ENCODE measurements around the gene CCR1. TPM values are rescaled to one million over a fixed set of nuclear protein-coding genes. Genes with fewer than 3 reads are reported as not detected.

The CCR1 gene
- total RNA-seq, 3 donors from 2014 or later = 1.8 to 10.0 (median 8.7) TPM

GRCh38 chr3:46194868-46195553, 13.1 kb downstream of the CCR1 start:
- no peak for TF ChIP-seq CTCF (IDR thresholded peaks at IDR 0.05)
- Histone ChIP-seq H3K9me3 (peaks cover 2% of the 10 kb centered on the region), H3K4me1 (ENCODE audit: low read depth) (no peaks in the 10 kb centered on the region), H3K4me3 (no peak overlapping the region), H3K36me3 (ENCODE audit: low read depth) (no peaks in the 10 kb centered on the region)
- DNase-seq (no peak), ATAC-seq (no peak)
- intact Hi-C loops (cut with DNase I, micrococcal nuclease) = no loop called here

- Histone ChIP-seq H3K9me3 (peaks cover 2% of the 10 kb centered on the region), H3K36me3 (ENCODE audit: low read depth) (no peaks in the 10 kb centered on the region), H3K4me3 (no peak overlapping the region), H3K4me1 (ENCODE audit: low read depth) (no peaks in the 10 kb centered on the region)
- ATAC-seq = no peak
- DNase-seq = no peak
- TF ChIP-seq CTCF (IDR thresholded peaks at IDR 0.05) = no peak
- intact Hi-C loops (cut with DNase I, micrococcal nuclease) = no loop called here
Measured at GRCh38 chr3:46193436-46193835, 14.7 kb downstream of the CCR1 start.

- Histone ChIP-seq H3K4me3 (no peak overlapping the region), H3K9me3 (peaks cover 2% of the 10 kb centered on the region), H3K36me3 (ENCODE audit: low read depth) (no peaks in the 10 kb centered on the region), H3K4me1 (ENCODE audit: low read depth) (no peaks in the 10 kb centered on the region)
- TF ChIP-seq CTCF (IDR thresholded peaks at IDR 0.05) = no peak
- intact Hi-C loops (cut with DNase I, micrococcal nuclease) = no loop called here
- ATAC-seq (no peak), DNase-seq (no peak)
Measured at GRCh38 chr3:46192939-46193338, 15.2 kb downstream of the CCR1 start.

- no peaks in the 10 kb centered on the region for H3K36me3 ChIP-seq (ENCODE audit: low read depth)
- no peaks in the 10 kb centered on the region for H3K4me1 ChIP-seq (ENCODE audit: low read depth)
- ATAC-seq (no peak), DNase-seq (no peak)
- intact Hi-C loops (cut with DNase I, micrococcal nuclease) = no loop called here
- H3K4me3 ChIP-seq = no peak overlapping the region
- no peak for TF ChIP-seq CTCF (IDR thresholded peaks at IDR 0.05)
- peaks cover 2% of the 10 kb centered on the region for H3K9me3 ChIP-seq
Measured at GRCh38 chr3:46191730-46192129, 16.4 kb downstream of the CCR1 start.

- peaks cover 2% of the 10 kb centered on the region for H3K9me3 ChIP-seq
- no peaks in the 10 kb centered on the region for H3K36me3 ChIP-seq (ENCODE audit: low read depth)
- TF ChIP-seq CTCF (IDR thresholded peaks at IDR 0.05) = no peak
- intact Hi-C loops (cut with DNase I, micrococcal nuclease) = no loop called here
- H3K4me3 ChIP-seq = no peak overlapping the region
- DNase-seq = no peak
- H3K4me1 ChIP-seq (ENCODE audit: low read depth) = no peaks in the 10 kb centered on the region
- ATAC-seq = no peak
Measured at GRCh38 chr3:46188708-46189107, 19.4 kb downstream of the CCR1 start.

GRCh38 chr3:46187876-46188275, 20.2 kb downstream of the CCR1 start:
- intact Hi-C loops (cut with DNase I, micrococcal nuclease) = no loop called here
- ATAC-seq = peak; percentile 25

More at GRCh38 chr3:46187876-46188275, 20.2 kb downstream of the CCR1 start:
- Histone ChIP-seq H3K4me3 (no peak overlapping the region), H3K4me1 (ENCODE audit: low read depth) (no peaks in the 10 kb centered on the region), H3K36me3 (ENCODE audit: low read depth) (no peaks in the 10 kb centered on the region), H3K9me3 (no peaks in the 10 kb centered on the region)
- TF ChIP-seq CTCF (IDR thresholded peaks at IDR 0.05) = no peak
- no peak for DNase-seq

Data from mucosa of descending colon (tissue), 3 donors.